Measurements from ENCODE around the gene TTYH1.

The TTYH1 gene

GRCh38 chr19:54477650-54478049 lies 62.4 kb downstream of the TTYH1 start:
- Histone ChIP-seq H3K27ac (no peak overlapping the region), H3K36me3 (ENCODE audit: insufficient read depth, low read length) (no peaks in the 10 kb centered on the region), H3K9ac (ENCODE audit: insufficient read length) (no peak overlapping the region), H3K4me3 (no peak overlapping the region), H3K9me3 (ENCODE audit: low read depth, low read length) (no peaks in the 10 kb centered on the region)
- no peak for DNase-seq (ENCODE audit: low read depth, low spot score)
- TF ChIP-seq EZH2 (IDR thresholded peaks at IDR 0.05): no peak
- no peak for TF ChIP-seq FOXP2 (optimal IDR thresholded peaks at IDR 0.05; ENCODE audit: control extremely low read depth, extremely low read length, insufficient read depth)
- no peak for TF ChIP-seq POLR2AphosphoS5 (IDR thresholded peaks at IDR 0.05; ENCODE audit: borderline replicate concordance, low read depth, low read length)

DNA sequence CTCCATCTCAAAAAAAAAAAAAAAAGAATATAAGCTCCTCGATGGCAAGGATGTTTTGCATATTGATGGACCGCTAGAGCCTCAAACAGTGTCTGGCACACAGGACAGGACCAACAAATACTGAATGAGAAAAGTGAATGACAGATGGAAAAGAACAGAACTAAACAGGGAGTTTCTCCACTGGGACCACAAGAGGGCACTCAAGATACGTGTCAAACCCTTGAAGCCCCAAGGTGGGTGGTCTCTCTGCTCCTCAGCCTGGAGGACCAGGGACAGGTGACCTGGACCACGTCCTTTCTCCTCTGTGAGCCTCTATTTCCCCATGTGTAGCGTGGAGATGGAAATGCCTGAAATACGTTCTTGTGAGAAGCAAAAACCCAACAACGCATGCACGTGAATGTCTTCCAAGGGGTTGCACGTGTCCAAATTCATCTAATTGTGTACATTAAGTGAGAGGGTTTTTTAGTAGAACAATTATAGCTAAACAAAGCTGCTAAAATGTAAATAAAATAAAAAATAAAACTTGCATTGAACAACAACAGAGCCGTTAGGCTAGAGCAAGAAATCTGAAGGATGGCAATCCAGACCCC lies 63.5 kb downstream of the TTYH1 start:
- DNase-seq (ENCODE audit: low read depth, low spot score): no peak
- Histone ChIP-seq H3K9ac (ENCODE audit: insufficient read length) (no peak overlapping the region), H3K27ac (no peak overlapping the region), H3K36me3 (ENCODE audit: insufficient read depth, low read length) (no peaks in the 10 kb centered on the region), H3K9me3 (ENCODE audit: low read depth, low read length) (no peaks in the 10 kb centered on the region), H3K4me3 (no peak overlapping the region)
- TF ChIP-seq POLR2AphosphoS5 (IDR thresholded peaks at IDR 0.05; ENCODE audit: borderline replicate concordance, low read depth, low read length): no peak
- TF ChIP-seq EZH2 (IDR thresholded peaks at IDR 0.05): no peak
- no peak for TF ChIP-seq FOXP2 (optimal IDR thresholded peaks at IDR 0.05; ENCODE audit: control extremely low read depth, extremely low read length, insufficient read depth)

- DNase-seq (ENCODE audit: low read depth, low spot score): no peak
- Histone ChIP-seq H3K27ac (no peak overlapping the region), H3K9ac (ENCODE audit: insufficient read length) (no peak overlapping the region), H3K9me3 (ENCODE audit: low read depth, low read length) (no peaks in the 10 kb centered on the region), H3K4me3 (no peak overlapping the region), H3K36me3 (ENCODE audit: insufficient read depth, low read length) (no peaks in the 10 kb centered on the region)
- TF ChIP-seq EZH2 (IDR thresholded peaks at IDR 0.05) (no peak), POLR2AphosphoS5 (IDR thresholded peaks at IDR 0.05; ENCODE audit: borderline replicate concordance, low read depth, low read length) (no peak), FOXP2 (optimal IDR thresholded peaks at IDR 0.05; ENCODE audit: control extremely low read depth, extremely low read length, insufficient read depth) (no peak)
Measured at GRCh38 chr19:54480051-54480450, 64.8 kb downstream of the TTYH1 start.

GRCh38 chr19:54481326-54481930 lies 66.2 kb downstream of the TTYH1 start:
- Histone ChIP-seq H3K36me3 (ENCODE audit: insufficient read depth, low read length) (no peaks in the 10 kb centered on the region), H3K27ac (no peak overlapping the region), H3K9me3 (ENCODE audit: low read depth, low read length) (no peaks in the 10 kb centered on the region), H3K9ac (ENCODE audit: insufficient read length) (no peak overlapping the region), H3K4me3 (no peak overlapping the region)
- no peak for DNase-seq (ENCODE audit: low read depth, low spot score)
- TF ChIP-seq POLR2AphosphoS5 (IDR thresholded peaks at IDR 0.05; ENCODE audit: borderline replicate concordance, low read depth, low read length) (no peak), FOXP2 (optimal IDR thresholded peaks at IDR 0.05; ENCODE audit: control extremely low read depth, extremely low read length, insufficient read depth) (no peak), EZH2 (IDR thresholded peaks at IDR 0.05) (no peak)

DNA sequence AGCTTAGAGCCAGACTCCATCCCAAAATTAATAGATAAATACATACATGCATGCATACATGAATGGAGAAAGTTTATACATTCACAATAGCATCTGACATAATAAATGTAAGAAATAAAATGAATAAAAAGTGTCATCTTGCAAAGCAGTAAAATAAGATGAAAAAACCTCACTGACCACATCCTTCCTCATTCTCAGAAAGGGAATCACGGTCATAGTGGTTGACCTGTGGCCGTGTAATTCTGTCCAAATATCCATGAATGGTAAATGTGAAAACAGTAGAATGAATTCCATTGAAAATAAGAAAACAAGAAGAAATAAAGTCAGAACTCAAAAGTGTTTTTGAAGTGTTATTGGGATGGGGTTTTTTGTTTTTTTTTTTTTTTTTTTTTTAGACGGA lies 67.6 kb downstream of the TTYH1 start:
- TF ChIP-seq EZH2 (IDR thresholded peaks at IDR 0.05): no peak
- no peak for TF ChIP-seq FOXP2 (optimal IDR thresholded peaks at IDR 0.05; ENCODE audit: control extremely low read depth, extremely low read length, insufficient read depth)
- TF ChIP-seq POLR2AphosphoS5 (IDR thresholded peaks at IDR 0.05; ENCODE audit: borderline replicate concordance, low read depth, low read length): no peak
- DNase-seq (ENCODE audit: low read depth, low spot score): no peak
- H3K4me3 ChIP-seq: no peak overlapping the region
- no peaks in the 10 kb centered on the region for H3K9me3 ChIP-seq (ENCODE audit: low read depth, low read length)
- no peaks in the 10 kb centered on the region for H3K36me3 ChIP-seq (ENCODE audit: insufficient read depth, low read length)
- no peak overlapping the region for H3K27ac ChIP-seq
- no peak overlapping the region for H3K9ac ChIP-seq (ENCODE audit: insufficient read length)

GRCh38 chr19:54484451-54484850 lies 69.2 kb downstream of the TTYH1 start:
- Histone ChIP-seq H3K4me3 (no peak overlapping the region), H3K9me3 (ENCODE audit: low read depth, low read length) (no peaks in the 10 kb centered on the region), H3K9ac (ENCODE audit: insufficient read length) (no peak overlapping the region), H3K27ac (no peak overlapping the region), H3K36me3 (ENCODE audit: insufficient read depth, low read length) (no peaks in the 10 kb centered on the region)
- TF ChIP-seq POLR2AphosphoS5 (IDR thresholded peaks at IDR 0.05; ENCODE audit: borderline replicate concordance, low read depth, low read length) (no peak), EZH2 (IDR thresholded peaks at IDR 0.05) (no peak), FOXP2 (optimal IDR thresholded peaks at IDR 0.05; ENCODE audit: control extremely low read depth, extremely low read length, insufficient read depth) (no peak)
- DNase-seq (ENCODE audit: low read depth, low spot score): no peak

DNA sequence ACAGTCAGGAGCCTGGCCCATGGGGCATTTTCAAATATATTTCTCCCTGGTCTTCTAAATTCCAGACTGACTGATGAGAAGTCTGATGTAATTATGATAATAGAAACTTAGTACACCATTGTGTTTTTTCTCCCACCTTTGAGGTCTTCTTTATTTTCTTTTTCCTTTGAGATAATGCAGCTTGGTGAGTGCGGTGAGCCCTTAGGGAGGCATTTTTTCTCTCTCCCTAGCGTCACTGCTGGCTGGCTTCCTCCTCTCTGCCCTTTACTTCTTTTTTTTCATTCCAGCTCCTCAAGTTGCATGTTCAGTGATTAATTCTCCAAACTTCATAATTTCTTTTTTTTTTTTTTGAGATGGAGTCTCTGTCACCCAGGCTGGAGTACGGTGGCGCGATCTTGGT lies 70.6 kb downstream of the TTYH1 start:
- TF ChIP-seq EZH2 (IDR thresholded peaks at IDR 0.05) (no peak), FOXP2 (optimal IDR thresholded peaks at IDR 0.05; ENCODE audit: control extremely low read depth, extremely low read length, insufficient read depth) (no peak), POLR2AphosphoS5 (IDR thresholded peaks at IDR 0.05; ENCODE audit: borderline replicate concordance, low read depth, low read length) (no peak)
- Histone ChIP-seq H3K9me3 (ENCODE audit: low read depth, low read length) (no peaks in the 10 kb centered on the region), H3K27ac (no peak overlapping the region), H3K36me3 (ENCODE audit: insufficient read depth, low read length) (no peaks in the 10 kb centered on the region), H3K4me3 (no peak overlapping the region), H3K9ac (ENCODE audit: insufficient read length) (no peak overlapping the region)
- DNase-seq (ENCODE audit: low read depth, low spot score): no peak
